NCI-H2029 (cell line): ENCODE results near the gene POLQ.
"Not testable (repeated sequence)": the region's sequence is repeated elsewhere in the genome, so short reads cannot be mapped to it uniquely, and the experiment has no call there.

Experiments used
- DNase-seq: peaks from one replicate; lab custom pipeline; 2025; lab: John Stamatoyannopoulos, UW

Gene POLQ

GRCh38 chr3:121418182-121418581 lies 127.6 kb downstream of the POLQ start:
- no peak for DNase-seq

- DNase-seq = no peak
Observed at GRCh38 chr3:121414924-121415323, 130.9 kb downstream of the POLQ start.

- DNase-seq = no peak
Observed at GRCh38 chr3:121411523-121411922, 134.3 kb downstream of the POLQ start.

- no peak for DNase-seq
Observed at GRCh38 chr3:121405631-121406030, 140.2 kb downstream of the POLQ start.

GRCh38 chr3:121399820-121400219 lies 146.0 kb downstream of the POLQ start:
- DNase-seq = no peak

- not testable (repeated sequence) for DNase-seq
Observed at GRCh38 chr3:121398051-121398450, 147.7 kb downstream of the POLQ start.

GRCh38 chr3:121395967-121396366 lies 149.8 kb downstream of the POLQ start:
- not testable (repeated sequence) for DNase-seq

GRCh38 chr3:121388308-121388707 lies 157.5 kb downstream of the POLQ start:
- DNase-seq = not testable (repeated sequence)
